GM12878 (cell line): Measurements from ENCODE around the gene PDF. TPM values are rescaled to one million over a fixed set of nuclear protein-coding genes. Genes with fewer than 3 reads are reported as not detected.

Experiments used
- ATAC-seq: fragments of 200-7000 bp; cut with Tn5 transposase; 3 replicates; pipeline ENCODE4 v1.9.1; 2020; ENCODE audit warnings: mild to moderate bottlenecking, moderate library complexity
- BruUV-seq: library from RNA; stranded (reverse); fragments of 400-500 nt; replicated peaks from 2 replicates; lab custom pipeline; 2021; lab: Mats Ljungman, UMichigan
- CTCF ChIA-PET: fragments of 300-600 bp; sonication (Branson Sonifier 250); formaldehyde crosslinking; extraction: SDS; loops from one replicate; lab custom pipeline; 2021; ENCODE audit warnings: inconsistent platforms; lab: Yijun Ruan, JAX
- POLR2A ChIA-PET: fragments of 350-600 bp; formaldehyde crosslinking; extraction: SDS; loops from one replicate; lab custom pipeline; 2021; ENCODE audit warnings: inconsistent platforms; lab: Charles Lee
- RAD21 ChIA-PET: fragments of 300-600 bp; sonication (Branson Sonifier 250); formaldehyde crosslinking; loops from one replicate; lab custom pipeline; 2023; ENCODE audit warnings: antibody characterized with exemption; ENCODE audit not compliant: unreplicated experiment; lab: Charles Lee
- SMC1A ChIA-PET: fragments of 300-600 bp; sonication (Branson Sonifier 250); formaldehyde crosslinking; loops from one replicate; lab custom pipeline; 2023; ENCODE audit not compliant: unreplicated experiment, uncharacterized antibody; lab: Charles Lee
- DNase-seq: peaks from one replicate; pipeline ENCODE4 v3.0.0-alpha.2; 2011; ENCODE audit warnings: low read depth, low spot score
- FAIRE-seq: peaks from 3 replicates; lab custom pipeline; 2011; peaks lifted over from hg19 to GRCh38; lab: Jason Lieb, UNC
- H2AFZ ChIP-seq: 2 replicates; pipeline ENCODE4 v1.6.0; 2011; ENCODE audit warnings: low read depth, low read length, control low read depth; ENCODE audit not compliant: control insufficient read depth
- H3K27ac ChIP-seq: 2 replicates; pipeline ENCODE4 v1.5.1; 2011; ENCODE audit warnings: control low read depth; ENCODE audit not compliant: control insufficient read depth, insufficient read depth
- H3K27me3 ChIP-seq, 2 experiments: replicated peaks in 1 of 2; 2 replicates each; pipeline versions ENCODE4 v1.6.0 to v1.6.1; 2011; ENCODE audit warnings: low read length in 1 of 2; ENCODE audit not compliant: control insufficient read depth in 2 of 2, insufficient read depth in 2 of 2
- H3K36me3 ChIP-seq, 2 experiments: 2 replicates each; pipeline ENCODE4 v1.5.1; 2011; ENCODE audit warnings: low read length in 1 of 2; ENCODE audit not compliant: control insufficient read depth in 2 of 2, insufficient read depth in 2 of 2
- H3K4me1 ChIP-seq: 2 replicates; pipeline ENCODE4 v1.6.1; 2011; ENCODE audit warnings: mild to moderate bottlenecking, low read length, moderate library complexity, mixed read lengths; ENCODE audit not compliant: control insufficient read depth, insufficient read depth
- H3K4me2 ChIP-seq: 2 replicates; pipeline ENCODE4 v1.6.0; 2011; ENCODE audit warnings: control low read depth; ENCODE audit not compliant: control insufficient read depth, insufficient read depth
- H3K4me3 ChIP-seq: fragments of 200-600 bp; sonication (generic); 2 replicates; pipeline ENCODE4 v1.5.1; 2016
- H3K79me2 ChIP-seq: 2 replicates; pipeline ENCODE4 v1.6.0; 2011; ENCODE audit warnings: low read length; ENCODE audit not compliant: control insufficient read depth, insufficient read depth
- H3K9ac ChIP-seq: 2 replicates; pipeline ENCODE4 v1.8.0; 2011; ENCODE audit warnings: low read length, control low read depth, mixed read lengths; ENCODE audit not compliant: control insufficient read depth, insufficient read depth
- H3K9me3 ChIP-seq: replicated peaks from 3 replicates; pipeline ENCODE4 v1.5.1; 2011; ENCODE audit warnings: mild to moderate bottlenecking, low read length; ENCODE audit not compliant: control insufficient read depth, insufficient read depth
- H4K20me1 ChIP-seq: 2 replicates; pipeline ENCODE4 v1.6.0; 2011; ENCODE audit not compliant: control insufficient read depth, insufficient read depth
- BACH1 ChIP-seq: fragments of 450-650 bp; IDR thresholded peaks from 2 replicates; pipeline ENCODE4 v1.6.1; 2017; ENCODE audit warnings: mild to moderate bottlenecking, borderline replicate concordance
- BMI1 ChIP-seq: fragments of 450-650 bp; IDR thresholded peaks from 2 replicates; pipeline ENCODE4 v1.6.1; 2016; ENCODE audit warnings: mild to moderate bottlenecking, moderate library complexity, borderline replicate concordance
- CEBPB ChIP-seq, 2 experiments: fragments of 150-350 bp in 1 of 2; IDR thresholded peaks; 2 replicates each; pipeline ENCODE4 v1.6.1; 2012 to 2014; ENCODE audit warnings: low read depth in 2 of 2, low read length in 2 of 2, borderline replicate concordance in 1 of 2, inconsistent platforms in 1 of 2
- CHD1 ChIP-seq: IDR thresholded peaks from 2 replicates; pipeline ENCODE4 v1.6.1; 2012; ENCODE audit warnings: low read depth, low read length, improper control_type of control experiment
- DPF2 ChIP-seq: fragments of 450-650 bp; IDR thresholded peaks from 2 replicates; pipeline ENCODE4 v1.6.1; 2017; ENCODE audit warnings: mild to moderate bottlenecking
- MAX ChIP-seq: IDR thresholded peaks from 2 replicates; pipeline ENCODE4 v1.6.1; 2012; ENCODE audit warnings: low read depth, low read length, improper control_type of control experiment
- PML ChIP-seq: IDR thresholded peaks from 2 replicates; pipeline ENCODE4 v1.6.1; 2012; ENCODE audit warnings: low read length, inconsistent platforms
- RCOR1 ChIP-seq: conservative IDR thresholded peaks from 2 replicates; pipeline ENCODE4 v1.6.1; 2012; ENCODE audit warnings: low read depth, low read length, improper control_type of control experiment
- SMAD1 ChIP-seq: fragments of 450-650 bp; IDR thresholded peaks from 2 replicates; pipeline ENCODE4 v1.6.1; 2018; ENCODE audit warnings: mild to moderate bottlenecking, low read depth; ENCODE audit not compliant: partially characterized antibody
- TAF1 ChIP-seq: IDR thresholded peaks from 2 replicates; pipeline ENCODE4 v1.6.1; 2011; ENCODE audit warnings: mild to moderate bottlenecking, low read depth, low read length, borderline replicate concordance
- TBL1XR1 ChIP-seq: IDR thresholded peaks from 2 replicates; pipeline ENCODE4 v1.6.1; 2012; ENCODE audit warnings: low read depth, low read length, improper control_type of control experiment
- YY1 ChIP-seq: IDR thresholded peaks from 2 replicates; pipeline ENCODE4 v1.6.1; 2011; ENCODE audit warnings: low read depth, mild to moderate bottlenecking, low read length
- ZBED1 ChIP-seq: IDR thresholded peaks from 2 replicates; pipeline ENCODE4 v1.6.1; 2016; ENCODE audit warnings: borderline replicate concordance
- WGBS: methylation state at CpG from one replicate; pipeline ENCODE4 v1.1.6; 2016; ENCODE audit warnings: low lambda C conversion rate; ENCODE audit not compliant: insufficient replicate concordance, insufficient coverage; ENCODE audit errors: missing lambda C conversion rate; 5-methylcytosine and 5-hydroxymethylcytosine counted together
- in situ Hi-C: fragments of 300-500 bp; cut with MboI; formaldehyde crosslinking; loops from 9 replicates; pipeline ENCODE4 v1.14.3; 2018; ENCODE audit warnings: mixed read lengths
- intact Hi-C: fragments of 100-400 bp; cut with micrococcal nuclease; formaldehyde crosslinking; loops from one replicate; pipeline ENCODE4 v1.14.2; 2022; ENCODE audit not compliant: unreplicated experiment
- polyA plus RNA-seq, 11 experiments: library from polyadenylated mRNA; depleted of rRNA in 4 of 11; unstranded in 6 of 11; stranded (reverse) in 5 of 11; fragments of >200 nt; fragmentation: Nextera tagmentation in 4 of 11; fragmentation: Illumina TruSeq in 1 of 11; extraction: Ambion mirVana in 4 of 11; extraction: Trizol in 1 of 11; gene quantifications; 1 replicate in 1 of 11; 2 replicates in 10 of 11; pipeline versions ENCODE4 v1.2.1 to v1.2.3, GENCODE V29; 2011 to 2016; ENCODE audit warnings: inconsistent platforms in 2 of 11, missing spikeins in 2 of 11, low read depth in 1 of 11
- total RNA-seq, 4 experiments: library from RNA; depleted of rRNA in 3 of 4; stranded (reverse); fragments of >200 nt in 3 of 4; fragmentation: Illumina TruSeq in 1 of 4; extraction: Trizol in 1 of 4; gene quantifications; 2 replicates each; pipeline versions ENCODE4 v1.2.1 to v1.2.3, GENCODE V29; 2013 to 2021

Gene PDF
- total and polyA plus RNA-seq, 10 of the 15 experiments (the other 5 are each of a cell fraction or from before 2014, with no cell fraction given): 0.13 to 44.1 (median 16.7) TPM

- Histone ChIP-seq H3K9me3 (no peaks in the 10 kb centered on the region), H3K4me3 (no peak overlapping the region), H4K20me1 (no peaks in the 10 kb centered on the region), H3K9ac (no peak overlapping the region), H3K79me2 (peaks cover 7% of the 10 kb centered on the region), H3K36me3 (peaks cover 24 to 51% of the 10 kb centered on the region in 2 experiments), H3K27me3 (no peaks in the 10 kb centered on the region), H3K4me2 (no peak overlapping the region), H3K27ac (no peak overlapping the region), H2AFZ (no peak overlapping the region), H3K4me1 (no peaks in the 10 kb centered on the region; the same call in 1 of the 2 replicates)
- ATAC-seq (no peak), FAIRE-seq (no peak), DNase-seq (no peak)
- ChIA-PET POLR2A (no interaction called here), CTCF (no interaction called here), SMC1A (no interaction called here), RAD21 (no interaction called here)
- intact Hi-C loops (no loop called here), in situ Hi-C loops (no loop called here)
- BruUV-seq: no TSS peak
- 91% methylated on average over 8 of the region's 9 CpGs for WGBS
- TF ChIP-seq BACH1 (no peak), CHD1 (no peak), BMI1 (no peak), ZBED1 (no peak), MAX (no peak), PML (no peak), YY1 (no peak), CEBPB (IDR thresholded peaks at IDR 0.05; ENCODE audit: borderline replicate concordance in 1 of 2, low read depth in 2 of 2, low read length in 2 of 2) (no peak), TAF1 (no peak), DPF2 (no peak), SMAD1 (no peak), RCOR1 (no peak), TBL1XR1 (no peak)
These were observed 11.0 kb downstream of the PDF start for GRCh38 chr16:69319381-69319780.
